GM18520 (cell line): ENCODE results near the gene PCDHB6.
"Not testable (repeated sequence)": the region's sequence is repeated elsewhere in the genome, so short reads cannot be mapped to it uniquely, and the experiment has no call there.

Experiments used
- ATAC-seq: cut with Tn5 transposase; IDR thresholded peaks from one replicate; pipeline ENCODE4 v1.9.1; 2021; ENCODE audit not compliant: unreplicated experiment

The PCDHB6 gene

GRCh38 chr5:141157901-141158300 lies 8.0 kb downstream of the PCDHB6 start:
- ATAC-seq, result not testable (repeated sequence)

GRCh38 chr5:141172381-141173204 lies 22.7 kb downstream of the PCDHB6 start, which contains the start of gene PCDHB7:
PCDHB7 (plus strand) TSS chr5:141172644; CDS start chr5:141172836, 192 bp downstream.
- no peak for ATAC-seq

GRCh38 chr5:141174291-141175104 lies 24.6 kb downstream of the PCDHB6 start:
- not testable (repeated sequence) for ATAC-seq

- no peak for ATAC-seq
These were observed 26.1 kb downstream of the PCDHB6 start for GRCh38 chr5:141175933-141176332.

- not testable (repeated sequence) for ATAC-seq
These were observed 27.8 kb downstream of the PCDHB6 start, which contains the start of gene PCDHB8 for GRCh38 chr5:141177577-141178191. PCDHB8 (plus strand) TSS chr5:141177790; CDS start chr5:141178035, 245 bp downstream.

- ATAC-seq, result not testable (repeated sequence)
These were observed 29.5 kb downstream of the PCDHB6 start for GRCh38 chr5:141179371-141179770.

GRCh38 chr5:141179876-141180275 lies 30.0 kb downstream of the PCDHB6 start:
- not testable (repeated sequence) for ATAC-seq

- ATAC-seq, result no peak
These were observed 30.5 kb downstream of the PCDHB6 start for GRCh38 chr5:141180313-141180712.

- ATAC-seq, result no peak
These were observed 32.4 kb downstream of the PCDHB6 start, which contains the start of gene PCDHB16 for GRCh38 chr5:141182248-141182647. PCDHB16 (plus strand) TSS chr5:141182387; CDS start chr5:141182560, 173 bp downstream.

- not testable (repeated sequence) for ATAC-seq
These were observed 34.4 kb downstream of the PCDHB6 start for GRCh38 chr5:141184117-141184855.

GRCh38 chr5:141186897-141187512 lies 37.1 kb downstream of the PCDHB6 start, which contains the start of gene PCDHB9:
PCDHB9 (plus strand) TSS chr5:141187161; CDS start chr5:141187319, 158 bp downstream.
- ATAC-seq, result no peak

GRCh38 chr5:141188682-141189081 lies 38.8 kb downstream of the PCDHB6 start:
- not testable (repeated sequence) for ATAC-seq

- not testable (repeated sequence) for ATAC-seq
These were observed 39.3 kb downstream of the PCDHB6 start for GRCh38 chr5:141189131-141189530.

GRCh38 chr5:141192110-141192725 lies 42.4 kb downstream of the PCDHB6 start, which contains the start of gene PCDHB10:
PCDHB10 (plus strand) TSS chr5:141192353; CDS start chr5:141192553, 200 bp downstream.
- ATAC-seq, result no peak

GRCh38 chr5:141194332-141194731 lies 44.5 kb downstream of the PCDHB6 start:
- ATAC-seq, result not testable (repeated sequence)

GRCh38 chr5:141196363-141196762 lies 46.5 kb downstream of the PCDHB6 start:
- no peak for ATAC-seq

- no peak for ATAC-seq
These were observed 49.7 kb downstream of the PCDHB6 start, which contains the start of gene PCDHB11 for GRCh38 chr5:141199359-141200235. PCDHB11 (plus strand) TSS chr5:141199627; CDS start chr5:141199775, 148 bp downstream.

GRCh38 chr5:141201126-141201525 lies 51.3 kb downstream of the PCDHB6 start:
- not testable (repeated sequence) for ATAC-seq
